Testis (tissue), 3 donors: ENCODE results near the gene GUK1. TPM values are rescaled to one million over a fixed set of nuclear protein-coding genes. Genes with fewer than 3 reads are reported as not detected.

Experiments
- DNase-seq: peaks from one replicate; pipeline ENCODE4 v3.0.0-alpha.2; 2019
- H3K27ac ChIP-seq, 2 donors: fragments of 200-600 bp; sonication (generic); one replicate each; pipeline ENCODE4 v1.5.1; 2019
- H3K27me3 ChIP-seq: fragments of 200-600 bp; sonication (generic); one replicate; pipeline ENCODE4 v1.5.1; 2019
- H3K36me3 ChIP-seq: fragments of 200-600 bp; sonication (generic); one replicate; pipeline ENCODE4 v1.5.1; 2017; ENCODE audit warnings: low read depth; ENCODE audit errors: missing control alignments
- H3K4me1 ChIP-seq: fragments of 200-600 bp; sonication (generic); one replicate; pipeline ENCODE4 v1.5.1; 2019
- H3K4me3 ChIP-seq, 2 donors: fragments of 200-600 bp; sonication (generic); one replicate each; pipeline ENCODE4 v1.5.1; 2017 to 2019
- H3K9me3 ChIP-seq: fragments of 200-600 bp; sonication (generic); one replicate; pipeline ENCODE4 v1.5.1; 2017
- POLR2A ChIP-seq: fragments of 450-650 bp; IDR thresholded peaks from one replicate; pipeline ENCODE4 v1.6.1; 2017; ENCODE audit warnings: antibody characterized with exemption, mild to moderate bottlenecking, moderate library complexity
- WGBS, 2 donors: methylation state at CpG; one replicate each; pipeline ENCODE4 v1.1.5; 2018; 5-methylcytosine and 5-hydroxymethylcytosine counted together
- intact Hi-C: fragments of 100-400 bp; cut with DNase I; formaldehyde crosslinking; loops from one replicate; pipeline ENCODE4 v1.15.1; 2023; ENCODE audit warnings: low total_unique reads
- polyA plus RNA-seq: library from polyadenylated mRNA; stranded (reverse); fragments of 350-450 nt; fragmentation: Illumina TruSeq; extraction: RNeasy Lipid Tissue Mini Kit (QIAGEN cat#74804); gene quantifications from one replicate; pipeline ENCODE4 v1.2.3, GENCODE V29; 2014; ENCODE audit warnings: low read depth, low replicate concordance; ENCODE audit not compliant: insufficient read depth
- total RNA-seq, 2 donors: library from RNA; depleted of rRNA; stranded (reverse); fragments of >200 nt; gene quantifications; one replicate each; pipeline ENCODE4 v1.2.3, GENCODE V29; 2016
- TF ChIP-seq, protein P1 (sequence below), 3 experiments: fragments of 450-650 bp in 2 of 3; fragments of 200-600 bp in 1 of 3; sonication (generic) in 1 of 3; IDR thresholded peaks; one replicate each; pipeline ENCODE4 v1.5.1; 2016 to 2019; ENCODE audit warnings: antibody characterized with exemption in 3 of 3, mild to moderate bottlenecking in 2 of 3, moderate library complexity in 1 of 3

GUK1 gene
- total and polyA plus RNA-seq, 3 donors from 2014 or later = 236 to 343 (median 298) TPM

DNA sequence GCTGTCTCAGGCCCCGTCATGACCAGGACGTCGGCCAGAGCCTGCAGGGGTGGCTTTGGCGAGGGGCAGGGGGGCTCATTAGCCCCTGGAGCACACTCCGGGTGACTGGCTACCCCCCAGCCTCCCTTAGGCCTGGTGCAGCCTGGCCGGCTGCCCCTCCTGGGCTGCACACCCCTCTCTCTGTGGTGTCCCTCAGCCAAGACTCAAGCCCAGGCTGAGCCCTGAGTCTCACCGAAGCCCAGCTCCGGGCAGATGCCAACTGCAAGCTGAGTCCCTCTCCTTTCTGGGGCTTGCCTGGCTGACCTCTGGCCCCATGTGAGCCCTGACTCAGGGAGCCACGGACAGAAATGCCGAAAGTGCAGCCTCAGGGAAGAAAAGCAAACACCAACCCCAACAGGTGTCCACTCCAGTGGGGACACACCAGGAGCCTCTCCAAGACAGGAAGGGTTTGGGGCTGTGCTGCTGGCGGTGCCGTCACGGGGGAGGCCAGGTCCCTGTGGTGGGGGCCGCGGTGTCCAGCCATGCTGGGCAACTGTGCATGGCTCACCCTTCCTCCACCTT, 20.2 kb downstream of the GUK1 start:
- Histone ChIP-seq H3K27ac (no peak overlapping the region), H3K36me3 (no peaks in the 10 kb centered on the region), H3K4me1 (peaks cover 16% of the 10 kb centered on the region), H3K4me3 (no peak overlapping the region), H3K9me3 (no peaks in the 10 kb centered on the region), H3K27me3 (no peaks in the 10 kb centered on the region)
- intact Hi-C loops = no loop called here
- DNase-seq = no peak
- no peak for TF ChIP-seq POLR2A
- 90 to 100% methylated on average over 1 to 14 of the region's 15 CpGs for WGBS, 2 donors

DNA sequence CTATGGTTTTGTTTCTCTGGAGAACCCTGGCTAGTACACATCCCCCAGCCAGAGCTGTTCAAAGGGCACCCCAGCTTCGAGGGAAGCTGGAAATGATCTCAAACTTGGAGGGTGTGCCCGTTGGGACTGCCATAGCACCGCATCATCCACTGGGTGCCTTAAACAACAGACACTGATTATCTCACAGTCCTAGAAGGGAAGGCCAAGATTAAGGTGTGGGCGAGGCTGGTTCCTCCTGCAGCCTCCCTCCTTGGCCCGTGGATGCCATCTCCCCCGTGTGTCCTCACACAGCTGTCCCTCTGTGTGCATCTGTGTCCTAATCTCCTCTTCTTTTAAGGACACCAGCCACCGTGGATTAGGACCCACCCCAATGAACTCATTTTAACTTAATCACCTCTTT, 21.3 kb downstream of the GUK1 start:
- 35 to 37% methylated on average over 6 to 7 of the region's 7 CpGs for WGBS, 2 donors

DNA sequence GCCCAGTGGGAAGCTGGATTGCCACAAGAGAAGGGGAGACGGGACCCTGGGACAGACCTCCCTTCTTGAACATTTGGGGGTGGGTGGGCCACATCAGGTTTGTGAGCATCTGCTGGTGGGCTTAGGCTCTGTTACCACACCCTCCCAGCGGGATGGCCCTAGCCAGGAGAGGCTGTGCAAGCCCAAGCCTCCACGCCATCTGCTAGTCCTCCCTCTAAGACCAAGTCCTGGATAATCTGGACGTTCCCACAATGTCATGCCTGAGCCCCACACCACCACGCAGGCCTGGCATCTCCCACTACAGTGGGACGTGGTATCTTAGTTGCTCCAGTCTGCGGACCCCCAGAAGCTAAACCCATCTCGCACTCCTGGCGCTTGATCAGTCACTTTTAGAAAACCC, 21.8 kb downstream of the GUK1 start:
- no peaks in the 10 kb centered on the region for H3K27me3 ChIP-seq
- DNase-seq = no peak
- H3K4me3 ChIP-seq = no peak overlapping the region
- peaks cover 16% of the 10 kb centered on the region for H3K4me1 ChIP-seq
- H3K36me3 ChIP-seq = no peaks in the 10 kb centered on the region
- TF ChIP-seq, protein P1, sequence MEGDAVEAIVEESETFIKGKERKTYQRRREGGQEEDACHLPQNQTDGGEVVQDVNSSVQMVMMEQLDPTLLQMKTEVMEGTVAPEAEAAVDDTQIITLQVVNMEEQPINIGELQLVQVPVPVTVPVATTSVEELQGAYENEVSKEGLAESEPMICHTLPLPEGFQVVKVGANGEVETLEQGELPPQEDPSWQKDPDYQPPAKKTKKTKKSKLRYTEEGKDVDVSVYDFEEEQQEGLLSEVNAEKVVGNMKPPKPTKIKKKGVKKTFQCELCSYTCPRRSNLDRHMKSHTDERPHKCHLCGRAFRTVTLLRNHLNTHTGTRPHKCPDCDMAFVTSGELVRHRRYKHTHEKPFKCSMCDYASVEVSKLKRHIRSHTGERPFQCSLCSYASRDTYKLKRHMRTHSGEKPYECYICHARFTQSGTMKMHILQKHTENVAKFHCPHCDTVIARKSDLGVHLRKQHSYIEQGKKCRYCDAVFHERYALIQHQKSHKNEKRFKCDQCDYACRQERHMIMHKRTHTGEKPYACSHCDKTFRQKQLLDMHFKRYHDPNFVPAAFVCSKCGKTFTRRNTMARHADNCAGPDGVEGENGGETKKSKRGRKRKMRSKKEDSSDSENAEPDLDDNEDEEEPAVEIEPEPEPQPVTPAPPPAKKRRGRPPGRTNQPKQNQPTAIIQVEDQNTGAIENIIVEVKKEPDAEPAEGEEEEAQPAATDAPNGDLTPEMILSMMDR (IDR thresholded peaks at IDR 0.05) = no peak
- no peak for TF ChIP-seq POLR2A
- H3K9me3 ChIP-seq = no peaks in the 10 kb centered on the region
- intact Hi-C loops = no loop called here
- no peak overlapping the region for H3K27ac ChIP-seq
- WGBS, 2 donors = 83 to 84% methylated on average over 9 of the region's 9 CpGs

More for the DNA sequence above, 21.3 kb downstream of the GUK1 start:
- TF ChIP-seq, protein P1 (IDR thresholded peaks at IDR 0.05) = no peak
- TF ChIP-seq POLR2A = no peak
- H3K27me3 ChIP-seq = no peaks in the 10 kb centered on the region
- intact Hi-C loops = no loop called here
- DNase-seq = no peak
- H3K36me3 ChIP-seq = no peaks in the 10 kb centered on the region
- no peaks in the 10 kb centered on the region for H3K9me3 ChIP-seq
- H3K4me1 ChIP-seq = peaks cover 16% of the 10 kb centered on the region
- no peak overlapping the region for H3K27ac ChIP-seq
- H3K4me3 ChIP-seq = no peak overlapping the region

DNA sequence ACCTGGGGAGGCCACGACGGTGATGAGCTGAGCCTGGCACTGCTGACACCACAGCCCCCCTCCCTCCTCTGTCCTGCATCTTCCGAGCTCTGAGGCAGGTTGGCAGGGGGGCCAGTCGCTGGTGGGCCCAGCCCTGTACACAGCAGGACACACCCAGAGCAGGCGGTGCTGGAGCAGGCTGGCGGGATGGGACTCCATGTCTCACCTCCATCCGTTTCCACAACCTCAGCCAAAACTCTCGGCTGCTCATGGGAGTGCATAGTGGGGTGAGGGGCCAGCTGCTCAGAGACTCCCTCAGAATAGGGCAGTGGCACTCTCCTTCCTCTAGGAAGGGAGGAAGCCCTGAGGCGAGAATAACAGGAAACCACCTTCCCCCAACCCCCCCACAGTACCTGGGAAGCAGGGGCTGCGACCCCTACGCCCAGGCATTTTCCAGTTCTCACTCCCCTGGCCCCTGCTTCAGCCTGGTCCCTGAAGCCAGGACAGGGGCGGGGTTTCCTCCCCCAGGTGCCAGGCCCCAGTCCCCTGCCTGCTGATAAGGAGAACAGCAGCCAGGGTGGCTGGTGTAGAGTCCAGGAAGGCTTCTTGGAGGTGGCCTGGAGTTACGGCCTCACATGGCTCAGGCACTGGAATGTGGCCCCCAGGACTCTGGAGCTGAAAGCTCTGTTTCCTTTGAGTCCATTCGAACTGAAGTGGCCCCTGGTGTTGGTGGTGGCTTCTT, 22.4 kb downstream of the GUK1 start:
- Histone ChIP-seq H3K27me3 (no peaks in the 10 kb centered on the region), H3K36me3 (no peaks in the 10 kb centered on the region), H3K4me3 (no peak overlapping the region), H3K4me1 (peaks cover 16% of the 10 kb centered on the region), H3K27ac (peak overlapping the region in 1 of 2 donors; percentile 30), H3K9me3 (no peaks in the 10 kb centered on the region)
- no peak for DNase-seq
- WGBS, 2 donors = 40 to 43% methylated on average over 13 to 14 of the region's 14 CpGs
- intact Hi-C loops = no loop called here
- no peak for TF ChIP-seq POLR2A
- TF ChIP-seq, protein P1 (IDR thresholded peaks at IDR 0.05) = no peak

DNA sequence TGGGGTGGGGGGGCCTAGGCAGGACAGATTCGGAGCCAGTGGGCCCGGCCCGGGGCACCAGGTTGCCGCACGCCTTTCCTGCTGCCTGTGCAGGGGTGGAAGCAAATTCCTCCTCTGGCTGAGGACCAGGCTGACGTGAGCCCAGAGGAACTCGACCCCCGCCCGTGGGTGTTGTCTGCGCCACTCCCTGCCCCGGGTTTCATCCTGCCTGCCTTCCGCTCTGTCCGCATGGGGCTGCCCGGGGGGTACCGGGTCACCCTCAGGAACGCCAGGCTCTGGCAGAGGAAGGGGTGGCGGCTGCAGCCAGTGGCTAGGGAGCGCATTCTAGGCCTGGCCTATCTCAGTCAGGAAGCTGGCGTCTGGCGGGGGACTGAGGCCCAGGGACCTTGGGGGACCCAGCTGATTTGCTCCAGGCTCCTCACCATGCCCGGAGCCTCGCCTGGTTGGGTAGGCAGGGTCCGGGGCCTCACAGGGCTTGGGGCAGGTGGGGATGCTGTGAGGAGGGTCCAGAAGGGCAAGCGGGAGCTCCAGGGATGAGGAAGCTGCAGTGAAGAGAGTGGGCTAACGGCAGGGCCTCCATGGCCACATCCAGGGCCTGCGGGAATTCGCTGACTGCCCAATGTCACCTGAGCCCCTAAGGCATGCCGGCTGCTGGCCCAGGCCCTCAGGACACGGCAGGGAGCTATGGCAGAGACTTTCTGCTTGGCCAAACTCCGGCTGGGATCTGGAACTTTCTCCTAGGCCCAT, 23.1 kb downstream of the GUK1 start:
- intact Hi-C loops = no loop called here

More for the DNA sequence above, 23.1 kb downstream of the GUK1 start:
- Histone ChIP-seq H3K27me3 (no peaks in the 10 kb centered on the region), H3K36me3 (no peaks in the 10 kb centered on the region), H3K4me1 (peaks cover 16% of the 10 kb centered on the region), H3K4me3 (no peak overlapping the region), H3K9me3 (no peaks in the 10 kb centered on the region), H3K27ac (peak overlapping the region in 1 of 2 donors; percentile 30)
- WGBS, 2 donors = 47 to 70% methylated on average over 18 to 30 of the region's 30 CpGs
- TF ChIP-seq POLR2A = no peak
- TF ChIP-seq, protein P1 (IDR thresholded peaks at IDR 0.05) = no peak
- no peak for DNase-seq
